H1 (cell line): ENCODE results near the gene TACC2. TPM values are rescaled to one million over a fixed set of nuclear protein-coding genes. Genes with fewer than 3 reads are reported as not detected.

Experiments
- CTCF ChIA-PET: fragments of 300-600 bp; sonication (Branson Sonifier 250); formaldehyde crosslinking; loops from one replicate; lab custom pipeline; 2021; ENCODE audit not compliant: partially characterized antibody; lab: Charles Lee
- POLR2A ChIA-PET: fragments of 300-600 bp; sonication (Branson Sonifier 250); formaldehyde crosslinking; loops from one replicate; lab custom pipeline; 2021; ENCODE audit warnings: inconsistent platforms; ENCODE audit not compliant: partially characterized antibody; lab: Charles Lee
- DNase-seq, 2 experiments: peaks; one replicate each; pipeline versions ENCODE4 v3.0.0 to v3.0.0-alpha.2; 2010 to 2022; ENCODE audit warnings: low spot score in 2 of 2, low read depth in 1 of 2, mixed read lengths in 1 of 2
- FAIRE-seq: peaks from 2 replicates; lab custom pipeline; 2011; peaks lifted over from hg19 to GRCh38; lab: Jason Lieb, UNC
- H2AFZ ChIP-seq: 2 replicates; pipeline ENCODE4 v1.8.1; 2012; ENCODE audit warnings: low read length, inconsistent platforms
- H2AK5ac ChIP-seq: 2 replicates; pipeline ENCODE4 v1.6.1; 2013; ENCODE audit warnings: low read depth, low read length
- H2BK120ac ChIP-seq: replicated peaks from 2 replicates; pipeline ENCODE3; 2013; ENCODE audit warnings: low read depth, low read length, inconsistent platforms
- H2BK12ac ChIP-seq: 2 replicates; pipeline ENCODE4 v1.6.1; 2013; ENCODE audit warnings: low read depth, low read length
- H2BK15ac ChIP-seq: 2 replicates; pipeline ENCODE4 v1.6.1; 2013; ENCODE audit warnings: low read length
- H2BK20ac ChIP-seq: 2 replicates; pipeline ENCODE4 v1.6.1; 2013; ENCODE audit warnings: low read length
- H2BK5ac ChIP-seq: 2 replicates; pipeline ENCODE4 v1.6.1; 2013; ENCODE audit warnings: low read depth, low read length
- H3K14ac ChIP-seq: 2 replicates; pipeline ENCODE4 v1.6.1; 2013; ENCODE audit warnings: inconsistent platforms; ENCODE audit not compliant: insufficient read length
- H3K18ac ChIP-seq: 2 replicates; pipeline ENCODE4 v1.6.1; 2013; ENCODE audit warnings: low read length; ENCODE audit errors: extremely low read depth
- H3K23ac ChIP-seq: 2 replicates; pipeline ENCODE4 v1.6.1; 2013; ENCODE audit warnings: inconsistent platforms; ENCODE audit not compliant: insufficient read length
- H3K23me2 ChIP-seq: 2 replicates; pipeline ENCODE4 v1.6.1; 2013; ENCODE audit warnings: low read depth, low read length
- H3K27ac ChIP-seq: 2 replicates; pipeline ENCODE4 v1.6.1; 2011; ENCODE audit warnings: low read depth, low read length, inconsistent platforms
- H3K27me3 ChIP-seq, 4 experiments: replicated peaks in 1 of 4; 1 replicate in 1 of 4; 2 replicates in 3 of 4; pipeline versions ENCODE4 v1.6.1 to v1.8.1; 2011 to 2013; ENCODE audit warnings: low read length in 3 of 4, mild to moderate bottlenecking in 3 of 4, inconsistent platforms in 2 of 4, mixed read lengths in 2 of 4, moderate library complexity in 1 of 4; ENCODE audit not compliant: control insufficient read depth in 3 of 4, insufficient read depth in 3 of 4; ENCODE audit errors: extremely low read depth in 1 of 4
- H3K36me3 ChIP-seq, 4 experiments: 2 replicates each; pipeline versions ENCODE4 v1.6.1 to v1.8.1; 2011 to 2013; ENCODE audit warnings: mild to moderate bottlenecking in 4 of 4, low read length in 3 of 4, moderate library complexity in 2 of 4, control low read depth in 1 of 4, inconsistent platforms in 1 of 4; ENCODE audit not compliant: insufficient read depth in 4 of 4, control insufficient read depth in 2 of 4
- H3K4ac ChIP-seq: replicated peaks from 2 replicates; pipeline ENCODE3; 2013; ENCODE audit warnings: low read length, low read depth, mixed read lengths, inconsistent platforms; ENCODE audit not compliant: insufficient read length
- H3K4me1 ChIP-seq, 4 experiments: replicated peaks in 1 of 4; 1 replicate in 1 of 4; 2 replicates in 3 of 4; pipeline versions ENCODE4 v1.6.1 to v1.8.1; 2011 to 2013; ENCODE audit warnings: low read length in 3 of 4, inconsistent platforms in 2 of 4, mixed read lengths in 1 of 4; ENCODE audit not compliant: insufficient read depth in 4 of 4, control insufficient read depth in 3 of 4
- H3K4me2 ChIP-seq, 2 experiments: 2 replicates each; pipeline versions ENCODE4 v1.6.1 to v1.8.1; 2011 to 2013; ENCODE audit warnings: low read depth in 2 of 2, low read length in 2 of 2, control low read depth in 1 of 2, inconsistent platforms in 1 of 2, mild to moderate bottlenecking in 1 of 2; ENCODE audit not compliant: insufficient read depth in 1 of 2
- H3K4me3 ChIP-seq, 4 experiments: fragments of 200-600, 300-600 bp in 1 of 4; sonication (generic), shearing (Covaris generic), sonication (Bioruptor Twin) in 1 of 4; 2 replicates each; pipeline versions ENCODE4 v1.5.1 to v1.8.1; 2011 to 2016; ENCODE audit warnings: low read length in 4 of 4, low read depth in 3 of 4, control low read depth in 2 of 4, inconsistent platforms in 2 of 4, mild to moderate bottlenecking in 2 of 4, mixed read lengths in 1 of 4, moderate library complexity in 1 of 4; ENCODE audit not compliant: insufficient read depth in 2 of 4; ENCODE audit errors: extremely low read depth in 1 of 4
- H3K56ac ChIP-seq: replicated peaks from 2 replicates; pipeline ENCODE3; 2013; ENCODE audit warnings: low read depth, mild to moderate bottlenecking, mixed read lengths, low read length, inconsistent platforms; ENCODE audit not compliant: insufficient read length
- H3K79me1 ChIP-seq: 2 replicates; pipeline ENCODE4 v1.6.1; 2013; ENCODE audit warnings: low read depth, low read length, control low read depth
- H3K79me2 ChIP-seq, 2 experiments: 2 replicates each; pipeline versions ENCODE4 v1.6.1 to v1.8.1; 2012 to 2013; ENCODE audit warnings: low read length in 2 of 2, mild to moderate bottlenecking in 2 of 2, inconsistent platforms in 1 of 2; ENCODE audit not compliant: insufficient read depth in 2 of 2, control insufficient read depth in 1 of 2
- H3K9ac ChIP-seq, 4 experiments: replicated peaks in 1 of 4; 1 replicate in 1 of 4; 2 replicates in 3 of 4; pipeline versions ENCODE4 v1.6.1 to v1.8.1; 2011 to 2013; ENCODE audit warnings: low read depth in 3 of 4, low read length in 3 of 4, control low read depth in 2 of 4, mild to moderate bottlenecking in 2 of 4, moderate library complexity in 2 of 4, inconsistent platforms in 1 of 4; ENCODE audit errors: extremely low read depth in 1 of 4
- H3K9me3 ChIP-seq, 2 experiments: 2 replicates each; pipeline versions ENCODE4 v1.6.1 to v1.8.1; 2012 to 2013; ENCODE audit warnings: mild to moderate bottlenecking in 2 of 2, moderate library complexity in 2 of 2, control low read depth in 1 of 2, inconsistent platforms in 1 of 2, low read depth in 1 of 2, low read length in 1 of 2, mixed read lengths in 1 of 2; ENCODE audit not compliant: insufficient read depth in 2 of 2
- H4K20me1 ChIP-seq, 2 experiments: replicated peaks in 1 of 2; 2 replicates each; pipeline versions ENCODE3 to v1.8.1; 2011 to 2013; ENCODE audit warnings: inconsistent platforms in 2 of 2, low read length in 2 of 2, mild to moderate bottlenecking in 1 of 2; ENCODE audit not compliant: insufficient read depth in 2 of 2, control insufficient read depth in 1 of 2
- H4K5ac ChIP-seq: 2 replicates; pipeline ENCODE4 v1.6.1; 2013; ENCODE audit warnings: low read length, low read depth, mixed read lengths, inconsistent platforms; ENCODE audit not compliant: insufficient read length
- H4K8ac ChIP-seq: 2 replicates; pipeline ENCODE4 v1.8.0; 2013; ENCODE audit warnings: mild to moderate bottlenecking, moderate library complexity, low read length, inconsistent platforms; ENCODE audit not compliant: insufficient read depth; ENCODE audit errors: extremely low read depth
- H4K91ac ChIP-seq: replicated peaks from 2 replicates; pipeline ENCODE3; 2013; ENCODE audit warnings: low read length, mixed read lengths, inconsistent platforms; ENCODE audit not compliant: insufficient read length
- BCL11A ChIP-seq, 2 experiments: IDR thresholded peaks; one replicate each; pipeline ENCODE4 v1.6.1; 2011; ENCODE audit warnings: low read depth in 2 of 2, low read length in 2 of 2, mild to moderate bottlenecking in 2 of 2
- HDAC2 ChIP-seq, 2 experiments: fragments of 300-600 bp in 1 of 2; sonication (generic) in 1 of 2; IDR thresholded peaks; 2 replicates each; pipeline ENCODE4 v1.6.1; 2011 to 2012; ENCODE audit warnings: low read depth in 2 of 2, low read length in 2 of 2, mild to moderate bottlenecking in 2 of 2, moderate library complexity in 2 of 2, borderline replicate concordance in 1 of 2, inconsistent platforms in 1 of 2
- SIX5 ChIP-seq: IDR thresholded peaks from 2 replicates; pipeline ENCODE4 v1.6.1; 2011; ENCODE audit warnings: mild to moderate bottlenecking, low read depth, low read length
- TAF1 ChIP-seq: IDR thresholded peaks from 2 replicates; pipeline ENCODE4 v1.6.1; 2011; ENCODE audit warnings: mild to moderate bottlenecking, low read depth, low read length
- ZNF274 ChIP-seq: IDR thresholded peaks from 2 replicates; pipeline ENCODE4 v1.7.0; 2012; ENCODE audit warnings: low read length, borderline replicate concordance; ENCODE audit errors: extremely low read depth
- WGBS, 2 experiments: shearing (Covaris generic) in 1 of 2; methylation state at CpG; one replicate each; pipeline versions ENCODE4 v1.1.6 to v1.1.7; 2013 to 2015; ENCODE audit warnings: low lambda C conversion rate in 2 of 2, mixed read lengths in 2 of 2, inconsistent platforms in 1 of 2, low coverage in 1 of 2, missing lambda C conversion rate in 1 of 2; ENCODE audit not compliant: insufficient replicate concordance in 2 of 2, insufficient coverage in 1 of 2, insufficient read length in 1 of 2; ENCODE audit errors: extremely low coverage in 1 of 2, missing lambda C conversion rate in 1 of 2; 5-methylcytosine and 5-hydroxymethylcytosine counted together
- polyA plus RNA-seq, 7 experiments: library from polyadenylated mRNA; depleted of rRNA in 3 of 7; stranded (reverse) in 5 of 7; unstranded in 2 of 7; fragments of >200 nt in 5 of 7; fragments of 200-250 nt in 2 of 7; gene quantifications; 1 replicate in 5 of 7; 2 replicates in 1 of 7; 4 replicates in 1 of 7; pipeline versions ENCODE4 v1.2.1 to v1.2.3, GENCODE V29; 2011 to 2013; ENCODE audit warnings: missing spikeins in 2 of 7, mixed read lengths in 2 of 7
- total RNA-seq: library from RNA; stranded (reverse); fragmentation: NEBNext Ultra II Directional; extraction: Animal tissue kit (Norgen Biotek cat#: 25700); gene quantifications from 2 replicates; pipeline ENCODE4 v1.2.1, GENCODE V29; 2021

Gene TACC2
- total and polyA plus RNA-seq, 2 of the 8 experiments (the other 6 are each of a cell fraction or from before 2014, with no cell fraction given) = 21.2 to 46.6 TPM

GRCh38 chr10:122083478-122084025 is 94.6 kb downstream of the TACC2 start:
- WGBS, 2 experiments = 96% methylated on average over 9 of the region's 9 CpGs; no CpG with 5 or more reads in 1 of the 2 experiments
- no peaks in the 10 kb centered on the region for H3K79me2 ChIP-seq
- no peak overlapping the region for H3K18ac ChIP-seq
- H4K8ac ChIP-seq = no peak overlapping the region; the same call in 1 of the 2 replicates
- H3K4ac ChIP-seq = no peak overlapping the region
- ChIA-PET CTCF (interaction anchor here (0.8 to 1.0 kb wide), 2 partner anchors 29 to 59 kb away, joined by 3 to 4 read pairs; no protein-coding TSS in a partner anchor), POLR2A (no interaction called here)
- no peak for DNase-seq
- no peak for FAIRE-seq
- peaks cover 0 to 4% (median 0%) of the 10 kb centered on the region in 4 experiments; a peak in 2 of 7 replicates for H3K4me1 ChIP-seq
- no peaks in the 10 kb centered on the region for H3K27me3 ChIP-seq
- no peaks in the 10 kb centered on the region for H3K23me2 ChIP-seq
- H2BK5ac ChIP-seq = no peak overlapping the region
- H2BK120ac ChIP-seq = no peak overlapping the region
- H2BK12ac ChIP-seq = no peak overlapping the region
- no peak overlapping the region for H3K56ac ChIP-seq
- no peaks in the 10 kb centered on the region for H3K36me3 ChIP-seq
- no peak overlapping the region for H3K4me3 ChIP-seq
- no peak overlapping the region for H3K23ac ChIP-seq
- no peak overlapping the region for H2BK15ac ChIP-seq
- H4K91ac ChIP-seq = no peak overlapping the region
- H3K14ac ChIP-seq = no peak overlapping the region
- H3K79me1 ChIP-seq = no peaks in the 10 kb centered on the region
- no peak overlapping the region for H2AFZ ChIP-seq
- no peak overlapping the region for H3K9ac ChIP-seq
- no peak overlapping the region for H4K5ac ChIP-seq
- H3K9me3 ChIP-seq = no peaks in the 10 kb centered on the region
- no peaks in the 10 kb centered on the region for H4K20me1 ChIP-seq
- H3K27ac ChIP-seq = no peak overlapping the region
- no peak overlapping the region for H2BK20ac ChIP-seq
- no peak for TF ChIP-seq SIX5
- TF ChIP-seq TAF1 = no peak
- TF ChIP-seq ZNF274 = no peak
- TF ChIP-seq BCL11A (IDR thresholded peaks at IDR 0.05; ENCODE audit: low read depth in 2 of 2, low read length in 2 of 2) = no peak
- no peak for TF ChIP-seq HDAC2 (IDR thresholded peaks at IDR 0.05; ENCODE audit: borderline replicate concordance in 1 of 2, low read depth in 2 of 2, low read length in 2 of 2)
- no peak overlapping the region for H3K4me2 ChIP-seq
- no peak overlapping the region for H2AK5ac ChIP-seq
